Heart left ventricle (tissue), 16 donors: ENCODE measurements around the gene RFX4. TPM values are rescaled to one million over a fixed set of nuclear protein-coding genes. Genes with fewer than 3 reads are reported as not detected.

Experiments used
- ATAC-seq, 4 donors: fragments of 200-7000 bp; cut with Tn5 transposase; one replicate each; pipeline ENCODE4 v1.9.1; 2020 to 2022; ENCODE audit warnings: moderate library complexity in 4 of 4, mild to moderate bottlenecking in 3 of 4, moderate number of reproducible peaks in 1 of 4
- DNase-seq, 5 donors: peaks; one replicate each; pipeline ENCODE4 v3.0.0-alpha.2; 2020
- H3K27ac ChIP-seq, 12 donors: fragments of 200-600 bp; sonication (generic) in 4 of 12; one replicate each; pipeline versions ENCODE4 v1.5.0 to v1.8.0; 2016 to 2022; ENCODE audit warnings: mild to moderate bottlenecking in 2 of 12
- H3K27me3 ChIP-seq, 9 donors: fragments of 200-600 bp; sonication (generic) in 2 of 9; one replicate each; pipeline versions ENCODE4 v1.5.1 to v1.8.0; 2016 to 2022; ENCODE audit warnings: mild to moderate bottlenecking in 3 of 9
- H3K36me3 ChIP-seq, 9 donors: fragments of 200-600 bp; sonication (generic) in 2 of 9; one replicate each; pipeline versions ENCODE4 v1.5.0 to v1.8.0; 2018 to 2022; ENCODE audit warnings: mild to moderate bottlenecking in 2 of 9
- H3K4me1 ChIP-seq, 12 donors: fragments of 200-600 bp; sonication (generic) in 4 of 12; one replicate each; pipeline versions ENCODE4 v1.5.0 to v1.8.0; 2016 to 2022; ENCODE audit warnings: mild to moderate bottlenecking in 3 of 12
- H3K4me3 ChIP-seq, 12 donors: fragments of 200-600 bp; sonication (generic) in 4 of 12; one replicate each; pipeline versions ENCODE4 v1.5.0 to v1.8.0; 2017 to 2022; ENCODE audit warnings: mild to moderate bottlenecking in 9 of 12, moderate library complexity in 4 of 12
- H3K9me3 ChIP-seq, 12 donors: fragments of 200-600 bp; sonication (generic) in 4 of 12; one replicate each; pipeline versions ENCODE4 v1.5.0 to v1.8.0; 2016 to 2022; ENCODE audit warnings: mild to moderate bottlenecking in 1 of 12
- CTCF ChIP-seq, 12 donors: fragments of 200-600 bp; sonication (generic) in 4 of 12; IDR thresholded peaks; one replicate each; pipeline versions ENCODE4 v1.5.0 to v1.8.0; 2018 to 2022; ENCODE audit warnings: antibody characterized with exemption in 12 of 12, mild to moderate bottlenecking in 5 of 12
- POLR2A ChIP-seq, 2 donors: fragments of 450-650 bp; IDR thresholded peaks; one replicate each; pipeline ENCODE4 v1.6.1; 2017; ENCODE audit warnings: antibody characterized with exemption in 2 of 2, mild to moderate bottlenecking in 2 of 2, moderate library complexity in 2 of 2
- WGBS, 4 donors: extraction: QIAGEN DNeasy Blood & Tissue Kit in 2 of 4; methylation state at CpG; one replicate each; pipeline versions ENCODE4 v1.1.5 to v1.1.7; 2013 to 2018; 5-methylcytosine and 5-hydroxymethylcytosine counted together
- intact Hi-C, 10 donors: fragments of 100-400 bp; cut with DNase I; formaldehyde crosslinking; loops; one replicate each; pipeline versions ENCODE4 v1.11.1 to v1.14.2; 2022
- polyA plus RNA-seq, 2 donors: library from polyadenylated mRNA; stranded (reverse); fragments of 200-250 nt; gene quantifications; one replicate each; pipeline ENCODE4 v1.2.3, GENCODE V29; 2013
- total RNA-seq, 9 donors: library from RNA; depleted of rRNA in 2 of 9; stranded (reverse); fragments of >200 nt in 2 of 9; fragmentation: NEBNext Ultra II Directional in 3 of 9; extraction: Animal tissue kit (Norgen Biotek cat#: 25700) in 3 of 9; gene quantifications; one replicate each; pipeline versions ENCODE4 v1.1.0 to v1.2.4, GENCODE V29; 2016 to 2023
- donor health status: ischemic (EF 13 %, LVEDD 7.1; RV severe dilation, severe dysfunction).
- donor health status: healthy with polysubstance abuse.
- donor health status: DM: no; HTN: yes; CAD: no.
- donor health status: DM: no; HTN: no; CAD: no.
- donor health status: ischemic (EF 25% LVEDD 6.9; RV normal size, moderate dysfunction).
- donor health status: ischemic (EF 25% LVEDD 5.7; RV mildly dilated, moderate dysfunction).
- donor health status: healthy.
- donor health status: DM: yes; HTN: yes; CAD: no.
- donor health status: ischemic (EF 35%, LVEDD 5.7; RV mildly dilated, moderate dysfunction).
- donor health status: nonischemic (EF 11% LVEDD 7.7; RV severe dilation, severe dysfunction).
- donor health status: DM: yes; HTN: yes; CAD: no.
- donor health status: PGD.
- donor health status: ischemic (EF 29% LVEDD 5.4; RV normal size, mild dysfunction).
- donor health status: nonischemic (EF 23%, LVEDD 6.1; RV moderate dilation, normal function).

The RFX4 gene
- total and polyA plus RNA-seq, 11 donors = 0.09 TPM; not detected in 9

- Histone ChIP-seq H3K27ac (peak overlapping the region in 7 of 12 donors; percentile 8 to 77 (median 47)), H3K4me1 (peaks cover 0 to 11% (median 6%) of the 10 kb centered on the region in 12 donors), H3K36me3 (no peaks in the 10 kb centered on the region), H3K9me3 (no peaks in the 10 kb centered on the region), H3K27me3 (peaks cover 0 to 9% (median 0%) of the 10 kb centered on the region in 9 donors), H3K4me3 (no peak overlapping the region)
- peak; percentile 90 to 96 (median 92) for ATAC-seq
- no peak for DNase-seq
- intact Hi-C loops = no loop called here
- TF ChIP-seq POLR2A (IDR thresholded peaks at IDR 0.05) (no peak), CTCF (IDR thresholded peaks at IDR 0.05) (no peak)
- 18 to 33% (median 24%) methylated on average over 4 of the region's 4 CpGs for WGBS, 4 donors
Observed at GRCh38 chr12:106739318-106739717, 156.5 kb downstream of the RFX4 start.

- Histone ChIP-seq H3K27ac (peak overlapping the region in 7 of 12 donors; percentile 8 to 77 (median 47)), H3K36me3 (no peaks in the 10 kb centered on the region), H3K9me3 (no peaks in the 10 kb centered on the region), H3K4me1 (peaks cover 0 to 11% (median 6%) of the 10 kb centered on the region in 12 donors), H3K4me3 (no peak overlapping the region), H3K27me3 (peaks cover 0 to 12% (median 0%) of the 10 kb centered on the region in 9 donors)
- no peak for DNase-seq
- intact Hi-C loops = no loop called here
- no peak for TF ChIP-seq POLR2A (IDR thresholded peaks at IDR 0.05)
- no peak for TF ChIP-seq CTCF (IDR thresholded peaks at IDR 0.05)
- WGBS, 4 donors = 44 to 63% (median 51%) methylated on average over 10 of the region's 10 CpGs
- peak in 3 of 4 donors; percentile 43 to 83 (median 61) for ATAC-seq
Observed at GRCh38 chr12:106739815-106740530, 157.2 kb downstream of the RFX4 start.

- TF ChIP-seq CTCF (IDR thresholded peaks at IDR 0.05) (no peak), POLR2A (IDR thresholded peaks at IDR 0.05) (no peak)
- 62 to 69% (median 68%) methylated on average over 5 of the region's 5 CpGs for WGBS, 4 donors
Observed at GRCh38 chr12:106740818-106741217, 158.0 kb downstream of the RFX4 start.

GRCh38 chr12:106741247-106741646 is 158.4 kb downstream of the RFX4 start:
- no peak for ATAC-seq
- H3K27ac ChIP-seq = no peak overlapping the region
- DNase-seq = no peak
- no peak for TF ChIP-seq CTCF (IDR thresholded peaks at IDR 0.05)
- intact Hi-C loops = no loop called here
- 84 to 87% (median 85%) methylated on average over 2 of the region's 2 CpGs for WGBS, 4 donors
- no peaks in the 10 kb centered on the region for H3K9me3 ChIP-seq
- peaks cover 0 to 11% (median 6%) of the 10 kb centered on the region in 12 donors for H3K4me1 ChIP-seq
- no peaks in the 10 kb centered on the region for H3K36me3 ChIP-seq
- H3K4me3 ChIP-seq = no peak overlapping the region
- peaks cover 0 to 6% (median 0%) of the 10 kb centered on the region in 9 donors for H3K27me3 ChIP-seq

More at GRCh38 chr12:106740818-106741217, 158.0 kb downstream of the RFX4 start:
- Histone ChIP-seq H3K27me3 (peaks cover 0 to 9% (median 0%) of the 10 kb centered on the region in 9 donors), H3K4me3 (no peak overlapping the region), H3K36me3 (no peaks in the 10 kb centered on the region), H3K9me3 (no peaks in the 10 kb centered on the region), H3K27ac (peak overlapping the region in 1 of 12 donors; percentile 7), H3K4me1 (peaks cover 0 to 11% (median 6%) of the 10 kb centered on the region in 12 donors)
- DNase-seq (no peak), ATAC-seq (peak in 1 of 4 donors; percentile 43)
- intact Hi-C loops = no loop called here
